ENCODE data around the gene DOCK9. TPM values are rescaled to one million over a fixed set of nuclear protein-coding genes. Genes with fewer than 3 reads are reported as not detected.

DOCK9 gene
- polyA plus RNA-seq, 1 donor (not counting 4 experiments of a cell fraction or from before 2014, with no cell fraction given), result 110 TPM

- peaks cover 0 to 5% of the 10 kb centered on the region in 2 experiments for H3K36me3 ChIP-seq (ENCODE audit: control insufficient read depth in 2 of 2, extremely low read depth in 1 of 2, insufficient read depth in 2 of 2, low read length in 2 of 2)
- H2AFZ ChIP-seq (ENCODE audit: control insufficient read depth, low read length), result no peak overlapping the region
- H3K4me1 ChIP-seq (ENCODE audit: control insufficient read depth, extremely low read depth, insufficient read depth, low read length), result peaks cover 30% of the 10 kb centered on the region
- H3K9me3 ChIP-seq (ENCODE audit: control insufficient read depth, low read depth, low read length), result no peaks in the 10 kb centered on the region
- H3K9ac ChIP-seq (ENCODE audit: control insufficient read depth, extremely low read depth, insufficient read depth, low read length), result no peak overlapping the region
- H3K9me1 ChIP-seq (ENCODE audit: control insufficient read depth, extremely low read depth, insufficient read depth, low read length), result peaks cover 6% of the 10 kb centered on the region
- no peaks in the 10 kb centered on the region for H3K27me3 ChIP-seq (ENCODE audit: control insufficient read depth, extremely low read depth, insufficient read depth, low read length)
- peak overlapping the region in 2 of 3 experiments; percentile 4 to 10 for H3K4me3 ChIP-seq (ENCODE audit: control insufficient read depth in 2 of 3, extremely low read depth in 1 of 3, insufficient read depth in 2 of 3, low read depth in 1 of 3, low read length in 3 of 3)
- peak; percentile 64 for DNase-seq (ENCODE audit: low read depth, low spot score)
- peaks cover 80% of the 10 kb centered on the region for H3K79me2 ChIP-seq (ENCODE audit: control insufficient read depth, insufficient read depth, low read length)
- TF ChIP-seq CTCF (optimal IDR thresholded peaks at IDR 0.05 in 1 of 3, IDR thresholded peaks at IDR 0.05 in 1 of 3, conservative IDR thresholded peaks at IDR 0.05 in 1 of 3; ENCODE audit: extremely low read depth in 1 of 3, insufficient read depth in 2 of 3, low read length in 3 of 3) (no peak), EZH2 (IDR thresholded peaks at IDR 0.05; ENCODE audit: low read length) (no peak)
- peak; percentile 79 for FAIRE-seq
- no peaks in the 10 kb centered on the region for H4K20me1 ChIP-seq (ENCODE audit: control insufficient read depth, extremely low read depth, insufficient read depth, low read length)
- dilution Hi-C loops (cut with MboI; ENCODE audit: extremely low pct_ligation_motif_present, low sequenced_read_pairs), result no loop called here
- H3K27ac ChIP-seq (ENCODE audit: control insufficient read depth, insufficient read depth, low read length), result peak overlapping the region; percentile 53
- H3K4me2 ChIP-seq (ENCODE audit: control insufficient read depth, extremely low read depth, insufficient read depth, low read depth, low read length), result peak overlapping the region; percentile 63
These were observed 16.3 kb downstream of the DOCK9 start for GRCh38 chr13:98961503-98962105.

- peak overlapping the region; percentile 63 for H3K4me2 ChIP-seq (ENCODE audit: control insufficient read depth, extremely low read depth, insufficient read depth, low read depth, low read length)
These were observed 17.0 kb downstream of the DOCK9 start for GRCh38 chr13:98960606-98961502.

More at GRCh38 chr13:98960606-98961502, 17.0 kb downstream of the DOCK9 start:
- peaks cover 6% of the 10 kb centered on the region for H3K9me1 ChIP-seq (ENCODE audit: control insufficient read depth, extremely low read depth, insufficient read depth, low read length)
- H3K27ac ChIP-seq (ENCODE audit: control insufficient read depth, insufficient read depth, low read length), result peak overlapping the region; percentile 53
- H3K9ac ChIP-seq (ENCODE audit: control insufficient read depth, extremely low read depth, insufficient read depth, low read length), result no peak overlapping the region
- H3K79me2 ChIP-seq (ENCODE audit: control insufficient read depth, insufficient read depth, low read length), result peaks cover 79% of the 10 kb centered on the region
- no peaks in the 10 kb centered on the region for H3K9me3 ChIP-seq (ENCODE audit: control insufficient read depth, low read depth, low read length)
- H4K20me1 ChIP-seq (ENCODE audit: control insufficient read depth, extremely low read depth, insufficient read depth, low read length), result no peaks in the 10 kb centered on the region
- H3K4me3 ChIP-seq (ENCODE audit: control insufficient read depth in 2 of 3, extremely low read depth in 1 of 3, insufficient read depth in 2 of 3, low read depth in 1 of 3, low read length in 3 of 3), result peak overlapping the region in 1 of 3 experiments; percentile 4
- H3K27me3 ChIP-seq (ENCODE audit: control insufficient read depth, extremely low read depth, insufficient read depth, low read length), result no peaks in the 10 kb centered on the region
- peaks cover 0 to 5% of the 10 kb centered on the region in 2 experiments for H3K36me3 ChIP-seq (ENCODE audit: control insufficient read depth in 2 of 2, extremely low read depth in 1 of 2, insufficient read depth in 2 of 2, low read length in 2 of 2)
- H3K4me1 ChIP-seq (ENCODE audit: control insufficient read depth, extremely low read depth, insufficient read depth, low read length), result peaks cover 30% of the 10 kb centered on the region
- dilution Hi-C loops (cut with MboI; ENCODE audit: extremely low pct_ligation_motif_present, low sequenced_read_pairs), result no loop called here
- DNase-seq (ENCODE audit: low read depth, low spot score) (no peak), FAIRE-seq (peak; percentile 34)
- TF ChIP-seq EZH2 (IDR thresholded peaks at IDR 0.05; ENCODE audit: low read length) (no peak), CTCF (optimal IDR thresholded peaks at IDR 0.05 in 1 of 3, IDR thresholded peaks at IDR 0.05 in 1 of 3, conservative IDR thresholded peaks at IDR 0.05 in 1 of 3; ENCODE audit: extremely low read depth in 1 of 3, insufficient read depth in 2 of 3, low read length in 3 of 3) (no peak)
- no peak overlapping the region for H2AFZ ChIP-seq (ENCODE audit: control insufficient read depth, low read length)

Measured in keratinocyte (primary cell).